Smooth muscle cell (in vitro differentiated cells): ENCODE measurements around the gene MICU1. TPM values are rescaled to one million over a fixed set of nuclear protein-coding genes. Genes with fewer than 3 reads are reported as not detected.

Experiments used
- DNase-seq: peaks from one replicate; lab custom pipeline; 2025; ENCODE audit not compliant: unreplicated experiment; lab: John Stamatoyannopoulos, UW
- H2AFZ ChIP-seq: fragments of 200-600 bp; sonication (generic); 2 replicates; pipeline ENCODE4 v1.6.0; 2016; ENCODE audit warnings: antibody characterized with exemption, low read depth, mild to moderate bottlenecking
- H3F3A ChIP-seq: fragments of 200-600 bp; sonication (generic); 2 replicates; pipeline ENCODE4 v1.6.0; 2017; ENCODE audit warnings: antibody characterized with exemption, low read depth
- H3K27ac ChIP-seq: fragments of 200-600 bp; sonication (generic); 2 replicates; pipeline ENCODE4 v1.5.1; 2016; ENCODE audit warnings: low read depth, mild to moderate bottlenecking
- H3K27me3 ChIP-seq: fragments of 200-600 bp; sonication (generic); 2 replicates; pipeline ENCODE4 v1.6.1; 2016; ENCODE audit warnings: low read depth, mild to moderate bottlenecking
- H3K36me3 ChIP-seq: fragments of 200-600 bp; sonication (generic); 2 replicates; pipeline ENCODE4 v1.5.1; 2016; ENCODE audit warnings: low read depth
- H3K4me1 ChIP-seq: fragments of 200-600 bp; sonication (generic); 2 replicates; pipeline ENCODE4 v1.5.1; 2016; ENCODE audit warnings: low read depth
- H3K4me2 ChIP-seq: fragments of 200-600 bp; sonication (generic); 2 replicates; pipeline ENCODE4 v1.6.0; 2016; ENCODE audit warnings: mild to moderate bottlenecking
- H3K4me3 ChIP-seq: fragments of 200-600 bp; sonication (generic); 2 replicates; pipeline ENCODE4 v1.5.1; 2016; ENCODE audit warnings: mild to moderate bottlenecking
- H3K79me2 ChIP-seq: fragments of 200-600 bp; sonication (generic); 2 replicates; pipeline ENCODE4 v1.6.0; 2016; ENCODE audit warnings: low read depth, mild to moderate bottlenecking
- H3K9ac ChIP-seq: fragments of 200-600 bp; sonication (generic); 2 replicates; pipeline ENCODE4 v1.6.0; 2016; ENCODE audit warnings: low read depth
- H3K9me3 ChIP-seq: fragments of 200-600 bp; sonication (generic); replicated peaks from 2 replicates; pipeline ENCODE4 v1.5.1; 2016; ENCODE audit warnings: low read depth
- H4K20me1 ChIP-seq: fragments of 200-600 bp; sonication (generic); 2 replicates; pipeline ENCODE4 v1.6.0; 2016; ENCODE audit warnings: low read depth
- CTCF ChIP-seq: fragments of 200-600 bp; sonication (generic); IDR thresholded peaks from 2 replicates; pipeline ENCODE4 v1.5.1; 2017; ENCODE audit warnings: borderline replicate concordance, mild to moderate bottlenecking, antibody characterized with exemption; ENCODE audit not compliant: insufficient read depth, poor library complexity, severe bottlenecking
- WGBS: methylation state at CpG from one replicate; pipeline ENCODE4 v1.1.7; 2016; ENCODE audit warnings: low lambda C conversion rate; 5-methylcytosine and 5-hydroxymethylcytosine counted together
- polyA plus RNA-seq: library from polyadenylated mRNA; unstranded; fragments of >200 nt; fragmentation: Nextera tagmentation; extraction: Ambion mirVana; gene quantifications from 2 replicates; pipeline ENCODE4 v1.2.1, GENCODE V29; 2016
- total RNA-seq: library from RNA; depleted of rRNA; stranded (reverse); fragments of >200 nt; gene quantifications from 2 replicates; pipeline ENCODE4 v1.2.3, GENCODE V29; 2014

The MICU1 gene
- total and polyA plus RNA-seq, 2 experiments from 2014 or later = 35.0 to 35.1 TPM

DNA sequence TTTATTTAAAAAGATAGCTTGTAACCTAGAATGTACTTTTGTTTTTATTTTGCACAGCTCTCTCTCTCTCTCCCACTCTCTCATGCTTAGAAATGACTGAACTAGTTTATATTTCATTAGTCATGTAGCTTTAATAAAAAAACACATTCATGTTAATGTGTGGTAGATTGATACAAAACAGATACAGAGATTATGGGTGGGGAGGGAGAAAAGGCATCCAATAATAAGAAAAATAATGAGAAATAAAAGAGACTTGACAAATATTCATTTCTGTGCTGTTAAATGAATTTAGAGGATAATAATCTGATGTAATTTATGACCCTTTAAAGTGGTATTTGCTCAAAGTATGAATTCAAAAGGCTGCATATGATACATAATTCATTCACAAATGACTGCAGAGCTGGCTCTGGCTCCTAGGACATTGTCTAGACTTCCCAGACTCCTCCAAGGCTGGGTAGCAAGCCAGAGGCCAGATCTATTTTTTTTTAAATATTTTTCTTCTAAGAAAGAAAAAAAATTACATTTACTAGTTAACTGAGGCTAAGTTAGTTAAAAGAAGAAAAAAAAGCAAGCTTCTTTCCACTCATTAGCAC, 165.5 kb downstream of the MICU1 start:
- no peak overlapping the region for H3K27ac ChIP-seq
- no peaks in the 10 kb centered on the region for H3K9me3 ChIP-seq
- no peak for DNase-seq
- no peak overlapping the region for H3K9ac ChIP-seq
- no peaks in the 10 kb centered on the region for H3K79me2 ChIP-seq
- H3K4me1 ChIP-seq = peaks cover 8% of the 10 kb centered on the region
- no peak overlapping the region for H2AFZ ChIP-seq
- no peak overlapping the region for H3K4me2 ChIP-seq
- no peaks in the 10 kb centered on the region for H3K27me3 ChIP-seq
- TF ChIP-seq CTCF = no peak
- H3F3A ChIP-seq = no peaks in the 10 kb centered on the region
- no peaks in the 10 kb centered on the region for H4K20me1 ChIP-seq
- no peaks in the 10 kb centered on the region for H3K36me3 ChIP-seq
- no peak overlapping the region for H3K4me3 ChIP-seq

DNA sequence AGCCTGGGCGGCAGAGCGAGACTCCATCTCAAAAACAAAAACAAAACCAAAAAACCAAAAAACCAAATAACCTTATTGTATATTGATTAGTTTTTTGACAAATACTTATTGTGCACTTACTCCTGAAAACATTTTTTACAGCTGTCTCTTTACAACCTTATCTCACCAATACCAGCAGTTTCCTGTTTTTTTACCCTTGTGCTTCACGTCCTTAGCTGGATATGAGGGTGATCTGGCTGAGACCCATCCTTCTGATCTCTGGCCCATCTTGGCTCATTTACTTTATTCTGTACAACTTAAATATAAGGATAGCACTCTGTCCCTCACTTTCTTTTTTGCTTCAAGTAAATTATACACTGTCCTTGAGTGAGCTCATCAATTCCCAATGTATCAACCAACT, 166.6 kb downstream of the MICU1 start:
- no peaks in the 10 kb centered on the region for H3K9me3 ChIP-seq
- DNase-seq = no peak
- H3K4me2 ChIP-seq = no peak overlapping the region
- H3F3A ChIP-seq = no peaks in the 10 kb centered on the region
- no peaks in the 10 kb centered on the region for H3K79me2 ChIP-seq
- H2AFZ ChIP-seq = no peak overlapping the region
- H3K4me1 ChIP-seq = peaks cover 8% of the 10 kb centered on the region
- no peaks in the 10 kb centered on the region for H3K27me3 ChIP-seq
- 90% methylated on average over 3 of the region's 3 CpGs for WGBS
- H3K4me3 ChIP-seq = no peak overlapping the region
- no peak for TF ChIP-seq CTCF
- H4K20me1 ChIP-seq = no peaks in the 10 kb centered on the region
- H3K36me3 ChIP-seq = no peaks in the 10 kb centered on the region
- H3K27ac ChIP-seq = no peak overlapping the region
- no peak overlapping the region for H3K9ac ChIP-seq

DNA sequence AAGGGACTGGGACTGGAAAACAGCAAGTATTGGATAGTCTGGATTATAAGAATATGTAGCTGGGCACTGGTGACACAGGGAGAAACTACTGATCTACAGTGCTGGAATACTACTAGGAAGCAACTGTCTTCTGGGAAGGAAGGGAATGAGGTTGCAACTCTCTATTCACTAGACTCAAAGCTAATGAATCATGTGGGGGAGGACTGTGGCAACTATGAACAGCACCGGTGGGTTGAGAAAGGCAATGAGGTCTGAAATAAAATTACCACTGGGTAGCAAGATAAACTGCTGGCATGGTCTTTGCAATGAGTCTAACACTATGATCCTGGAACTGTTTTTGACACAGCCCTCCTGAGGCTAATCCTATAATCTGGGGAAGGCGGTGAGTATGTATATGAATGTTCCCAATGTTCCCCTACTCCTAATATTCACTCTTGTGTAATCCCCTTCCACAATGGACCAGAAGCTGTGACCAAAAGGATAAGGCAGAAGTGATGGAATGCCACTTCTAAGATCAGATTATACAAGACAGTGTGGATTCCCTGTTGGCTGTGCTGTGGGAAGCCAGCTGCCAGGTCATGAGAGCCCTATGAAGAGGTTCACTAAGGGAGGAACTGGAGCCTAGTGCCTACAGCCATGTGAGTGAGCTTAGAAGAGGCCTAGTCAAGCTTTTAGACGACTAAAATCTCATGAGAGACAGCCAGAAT, 169.8 kb downstream of the MICU1 start:
- Histone ChIP-seq H3K4me3 (no peak overlapping the region), H3K4me2 (no peak overlapping the region), H2AFZ (no peak overlapping the region), H4K20me1 (no peaks in the 10 kb centered on the region), H3K9ac (no peak overlapping the region), H3K27me3 (no peaks in the 10 kb centered on the region), H3K9me3 (no peaks in the 10 kb centered on the region), H3K27ac (no peak overlapping the region), H3K36me3 (no peaks in the 10 kb centered on the region), H3K4me1 (peaks cover 8% of the 10 kb centered on the region), H3K79me2 (no peaks in the 10 kb centered on the region), H3F3A (no peaks in the 10 kb centered on the region)
- DNase-seq = no peak
- TF ChIP-seq CTCF = no peak
- 50% methylated on average over 3 of the region's 3 CpGs for WGBS

DNA sequence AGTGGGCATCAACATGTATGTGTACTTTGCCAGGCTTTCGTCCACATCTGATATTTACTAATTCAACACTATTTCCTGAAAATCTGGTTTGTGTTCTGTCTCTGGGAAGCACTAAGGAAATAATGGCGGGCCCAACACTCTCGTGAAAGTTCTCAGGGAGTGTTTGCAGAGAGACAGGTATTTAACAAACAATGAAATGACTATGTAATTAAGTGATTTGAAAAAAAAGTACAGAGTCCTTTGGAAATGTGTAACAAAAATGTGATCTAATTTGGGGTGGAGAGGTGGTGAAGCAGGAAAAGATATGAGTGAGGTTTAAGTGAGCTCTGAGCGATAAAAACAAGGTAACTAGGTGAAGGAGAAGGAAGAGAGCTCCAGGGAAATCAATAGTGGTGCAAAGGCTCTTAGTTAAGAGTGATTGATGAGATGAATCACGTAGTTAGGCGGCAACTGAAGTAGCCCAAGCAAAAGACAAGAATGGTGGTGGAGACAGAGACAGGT, 175.9 kb downstream of the MICU1 start:
- Histone ChIP-seq H3K9me3 (no peaks in the 10 kb centered on the region), H3K9ac (no peak overlapping the region), H3K27me3 (no peaks in the 10 kb centered on the region), H3K27ac (no peak overlapping the region), H4K20me1 (no peaks in the 10 kb centered on the region), H2AFZ (no peak overlapping the region), H3K4me3 (no peak overlapping the region), H3K36me3 (no peaks in the 10 kb centered on the region), H3K79me2 (no peaks in the 10 kb centered on the region), H3K4me2 (no peak overlapping the region), H3K4me1 (no peaks in the 10 kb centered on the region), H3F3A (no peaks in the 10 kb centered on the region)
- WGBS = 85% methylated on average over 6 of the region's 6 CpGs
- no peak for DNase-seq
- no peak for TF ChIP-seq CTCF
